GM18505 (cell line): ENCODE measurements around the gene IKBIP.
"Not testable (repeated sequence)": the region's sequence is repeated elsewhere in the genome, so short reads cannot be mapped to it uniquely, and the experiment has no call there.

Source experiments
- ATAC-seq: cut with Tn5 transposase; IDR thresholded peaks from one replicate; pipeline ENCODE4 v1.9.1; 2021; ENCODE audit not compliant: unreplicated experiment
- POLR2A ChIP-seq: IDR thresholded peaks from 4 replicates; pipeline ENCODE4 v1.6.1; 2011; ENCODE audit warnings: borderline replicate concordance; ENCODE audit not compliant: insufficient read depth, insufficient read length; ENCODE audit errors: extremely low read depth

Gene IKBIP

GRCh38 chr12:98606359-98606988, 38.1 kb downstream of the IKBIP start:
- no peak for ATAC-seq
- TF ChIP-seq POLR2A: no peak

GRCh38 chr12:98601924-98602323, 42.7 kb downstream of the IKBIP start:
- TF ChIP-seq POLR2A: no peak
- no peak for ATAC-seq

- ATAC-seq: not testable (repeated sequence)
Observed at GRCh38 chr12:98597313-98597712, 47.3 kb downstream of the IKBIP start.

- no peak for ATAC-seq
- peak; percentile 30 for TF ChIP-seq POLR2A
Observed at GRCh38 chr12:98595243-98595988, 49.2 kb downstream of the IKBIP start.

GRCh38 chr12:98594050-98594835, 50.3 kb downstream of the IKBIP start:
- TF ChIP-seq POLR2A: no peak
- no peak for ATAC-seq

- peak; percentile 99 for TF ChIP-seq POLR2A
- ATAC-seq: peak; percentile 98
Observed at GRCh38 chr12:98593351-98594049, 51.1 kb downstream of the IKBIP start, which contains the start of gene SLC25A3. TSS of gene SLC25A3 (plus strand) at chr12:98593686. CDS start at chr12:98593979, 293 bp downstream.

- TF ChIP-seq POLR2A: no peak
- ATAC-seq: no peak
Observed at GRCh38 chr12:98592825-98593322, 51.7 kb downstream of the IKBIP start.

GRCh38 chr12:98591209-98591608, 53.4 kb downstream of the IKBIP start:
- TF ChIP-seq POLR2A: no peak
- no peak for ATAC-seq

- TF ChIP-seq POLR2A: no peak
- ATAC-seq: no peak
Observed at GRCh38 chr12:98587084-98587483, 57.5 kb downstream of the IKBIP start.

GRCh38 chr12:98582093-98582492, 62.5 kb downstream of the IKBIP start:
- ATAC-seq: no peak
- no peak for TF ChIP-seq POLR2A

GRCh38 chr12:98581101-98581500, 63.5 kb downstream of the IKBIP start:
- no peak for ATAC-seq
- TF ChIP-seq POLR2A: no peak

GRCh38 chr12:98580695-98581094, 63.9 kb downstream of the IKBIP start:
- no peak for TF ChIP-seq POLR2A
- no peak for ATAC-seq

GRCh38 chr12:98579835-98580234, 64.8 kb downstream of the IKBIP start:
- no peak for TF ChIP-seq POLR2A

More at GRCh38 chr12:98579835-98580234, 64.8 kb downstream of the IKBIP start:
- no peak for ATAC-seq
